Mononuclear cell (primary cell): ENCODE measurements around the gene NDUFA11. TPM values are rescaled to one million over a fixed set of nuclear protein-coding genes. Genes with fewer than 3 reads are reported as not detected.
"Not testable (repeated sequence)": the region's sequence is repeated elsewhere in the genome, so short reads cannot be mapped to it uniquely, and the experiment has no call there.

Experiments used
- H3K27me3 ChIP-seq: 2 replicates; pipeline ENCODE4 v1.6.0; 2011; ENCODE audit warnings: low read length, control low read depth; ENCODE audit not compliant: insufficient read depth
- H3K4me1 ChIP-seq: 2 replicates; pipeline ENCODE4 v1.5.1; 2011; ENCODE audit warnings: mild to moderate bottlenecking, low read length, control low read depth; ENCODE audit not compliant: insufficient read depth
- H3K4me3 ChIP-seq: 2 replicates; pipeline ENCODE4 v1.5.1; 2011; ENCODE audit warnings: mild to moderate bottlenecking, low read length, moderate library complexity
- H3K9me3 ChIP-seq: 2 replicates; pipeline ENCODE4 v1.5.1; 2011; ENCODE audit warnings: low read depth, mild to moderate bottlenecking, control low read depth, low read length
- total RNA-seq: library from RNA; depleted of rRNA; stranded (reverse); fragments of >200 nt; gene quantifications from one replicate; pipeline ENCODE4 v1.2.3, GENCODE V29; 2012

Gene NDUFA11
- total RNA-seq, 1 donor, result 59.5 TPM

DNA sequence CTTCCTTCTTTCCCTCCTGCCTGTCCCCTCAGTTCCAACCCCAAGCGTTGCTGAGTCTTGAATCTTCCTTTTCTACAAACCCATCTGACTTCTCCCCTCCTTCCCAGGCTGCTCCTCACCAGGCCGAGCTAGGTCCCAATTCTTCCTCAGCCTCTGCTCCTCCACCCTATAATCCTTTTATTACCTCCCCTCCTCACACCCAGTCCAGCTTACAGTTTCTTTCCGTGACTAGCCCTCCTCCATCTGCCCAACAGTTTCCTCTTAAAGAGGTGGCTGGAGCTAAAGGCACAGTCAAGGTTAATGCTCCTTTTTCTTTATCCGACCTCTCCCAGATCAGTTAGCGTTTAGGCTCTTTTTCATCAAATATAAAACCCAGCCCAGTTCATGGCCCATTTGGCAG, 55.0 kb downstream of the NDUFA11 start:
- not testable (repeated sequence) for H3K4me1 ChIP-seq, H3K4me3 ChIP-seq, H3K9me3 ChIP-seq, H3K27me3 ChIP-seq

DNA sequence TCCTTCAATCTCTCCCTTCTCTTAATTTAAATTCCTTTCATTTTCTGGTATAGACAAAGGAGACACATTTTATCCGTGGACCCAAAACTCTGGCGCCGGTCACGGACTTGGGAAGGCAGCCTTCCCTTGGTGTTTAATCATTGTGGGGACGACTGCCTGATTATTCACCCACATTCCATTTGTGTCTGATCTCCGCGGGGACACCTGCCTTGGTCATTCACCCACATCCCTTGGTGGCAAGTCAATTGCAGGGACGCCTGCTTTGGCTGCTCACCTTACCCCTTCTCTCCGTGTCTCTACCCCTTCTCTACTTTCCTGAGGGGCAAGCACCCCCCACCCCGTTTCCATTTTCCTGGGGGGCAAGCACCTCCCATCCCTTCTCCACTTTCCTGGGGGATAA, 55.7 kb downstream of the NDUFA11 start:
- H3K4me1 ChIP-seq, H3K4me3 ChIP-seq, H3K9me3 ChIP-seq, H3K27me3 ChIP-seq: not testable (repeated sequence)

Other genes with a start within 250 kb of the NDUFA11 start
- gene MICOS13, start 223.3 kb downstream of the NDUFA11 start, total RNA-seq, result 8.5 TPM
- gene HSD11B1L, start 222.8 kb downstream of the NDUFA11 start, total RNA-seq, result 3.5 TPM
- 378 TPM for gene RPL36, start 213.5 kb downstream of the NDUFA11 start, total RNA-seq
- gene LONP1, start 183.6 kb downstream of the NDUFA11 start, total RNA-seq, result 46.4 TPM
- not detected for gene CATSPERD, start 183.2 kb downstream of the NDUFA11 start, total RNA-seq
- 0.42 TPM for gene PRR22, start 119.0 kb downstream of the NDUFA11 start, total RNA-seq
- gene DUS3L, start 112.6 kb downstream of the NDUFA11 start, total RNA-seq, result 42.8 TPM
- gene NRTN, start 98.7 kb downstream of the NDUFA11 start, total RNA-seq, result 0.10 TPM
- not detected for gene FUT6, start 64.1 kb downstream of the NDUFA11 start, total RNA-seq
- gene FUT3, start 52.3 kb downstream of the NDUFA11 start, total RNA-seq, result 0.21 TPM
- gene FUT5, start 33.2 kb downstream of the NDUFA11 start, total RNA-seq, result 3.8 TPM
- 18.2 TPM for gene VMAC, start 1.1 kb upstream of the NDUFA11 start, total RNA-seq
- gene CAPS, start 10.5 kb upstream of the NDUFA11 start, total RNA-seq, result 10.6 TPM
- 62.9 TPM for gene RANBP3, start 74.3 kb upstream of the NDUFA11 start, total RNA-seq
- 11.3 TPM for gene RFX2, start 206.7 kb upstream of the NDUFA11 start, total RNA-seq
- not detected for gene ACSBG2, start 231.9 kb upstream of the NDUFA11 start, total RNA-seq